Neural cell (in vitro differentiated cells): ENCODE data around the gene RD3L. TPM values are rescaled to one million over a fixed set of nuclear protein-coding genes. Genes with fewer than 3 reads are reported as not detected.

ENCODE experiments used
- H2AFZ ChIP-seq: fragments of 200-600, 300-800 bp; sonication (generic), shearing (Covaris generic); 2 replicates; pipeline ENCODE4 v1.6.0; 2014; ENCODE audit warnings: low read depth, mild to moderate bottlenecking, antibody characterized with exemption, low read length, moderate library complexity
- H3F3A ChIP-seq: fragments of 200-600 bp; shearing (Covaris generic); 2 replicates; pipeline ENCODE4 v1.6.1; 2016; ENCODE audit warnings: mild to moderate bottlenecking, moderate library complexity, mixed read lengths, antibody characterized with exemption, low read length; ENCODE audit not compliant: insufficient read depth, poor library complexity, severe bottlenecking
- H3K27ac ChIP-seq: fragments of 200-600, 300-800 bp; sonication (generic), shearing (Covaris generic); 2 replicates; pipeline ENCODE4 v1.5.1; 2014; ENCODE audit warnings: mild to moderate bottlenecking, low read length, moderate library complexity
- H3K27me3 ChIP-seq: fragments of 300-800, 200-600 bp; sonication (generic), shearing (Covaris generic); 2 replicates; pipeline ENCODE4 v1.6.0; 2014; ENCODE audit warnings: mild to moderate bottlenecking, low read depth, low read length, moderate library complexity; ENCODE audit not compliant: insufficient read depth
- H3K36me3 ChIP-seq: fragments of 300-800, 200-600 bp; sonication (generic), shearing (Covaris generic); 2 replicates; pipeline ENCODE4 v1.5.1; 2014; ENCODE audit warnings: mild to moderate bottlenecking, antibody characterized with exemption, low read length, moderate library complexity; ENCODE audit not compliant: insufficient read depth
- H3K4me2 ChIP-seq: fragments of 300-800, 200-600 bp; sonication (generic), shearing (Covaris generic); 2 replicates; pipeline ENCODE4 v1.6.0; 2014; ENCODE audit warnings: mild to moderate bottlenecking, low read length
- H3K4me3 ChIP-seq: fragments of 300-800, 200-600 bp; sonication (generic), shearing (Covaris generic); 2 replicates; pipeline ENCODE4 v1.5.1; 2014; ENCODE audit warnings: mild to moderate bottlenecking, low read length, moderate library complexity
- H3K79me2 ChIP-seq: fragments of 200-600 bp; shearing (Covaris generic); replicated peaks from 2 replicates; pipeline ENCODE4 v1.6.0; 2014; ENCODE audit warnings: mild to moderate bottlenecking, low read length, moderate library complexity; ENCODE audit not compliant: insufficient read depth
- H3K9ac ChIP-seq: fragments of 300-800, 200-600 bp; sonication (generic), shearing (Covaris generic); 2 replicates; pipeline ENCODE4 v1.6.1; 2016; ENCODE audit warnings: mild to moderate bottlenecking, low read length, mixed read lengths
- H3K9me2 ChIP-seq: fragments of 200-600 bp; shearing (Covaris generic); 2 replicates; pipeline ENCODE4 v1.6.1; 2016; ENCODE audit warnings: mild to moderate bottlenecking, low read length, mixed read lengths; ENCODE audit not compliant: insufficient read depth
- H3K9me3 ChIP-seq: fragments of 200-600, 300-800 bp; sonication (generic), shearing (Covaris generic); 2 replicates; pipeline ENCODE4 v1.6.1; 2016; ENCODE audit warnings: mild to moderate bottlenecking, mixed run types, low read length, moderate library complexity, mixed read lengths
- H4K20me1 ChIP-seq: fragments of 200-600 bp; shearing (Covaris generic); 2 replicates; pipeline ENCODE4 v1.6.1; 2016; ENCODE audit warnings: mild to moderate bottlenecking, mixed run types; ENCODE audit not compliant: insufficient read depth
- EP300 ChIP-seq: fragments of 450-650 bp; conservative IDR thresholded peaks from 2 replicates; pipeline ENCODE4 v1.6.1; 2014; ENCODE audit warnings: antibody characterized with exemption, mild to moderate bottlenecking, moderate library complexity; ENCODE audit not compliant: poor library complexity, severe bottlenecking
- EZH2 ChIP-seq: fragments of 200-600, 300-800 bp; shearing (Covaris generic), sonication (generic); IDR thresholded peaks from 2 replicates; pipeline ENCODE4 v1.6.1; 2014; ENCODE audit warnings: antibody characterized with exemption, low read length, borderline replicate concordance, mild to moderate bottlenecking; ENCODE audit not compliant: insufficient read depth, poor library complexity, severe bottlenecking
- MXI1 ChIP-seq: fragments of 450-650 bp; conservative IDR thresholded peaks from 2 replicates; pipeline ENCODE4 v1.6.1; 2014; ENCODE audit warnings: antibody characterized with exemption, mild to moderate bottlenecking; ENCODE audit not compliant: poor library complexity, severe bottlenecking
- POLR2AphosphoS5 ChIP-seq: IDR thresholded peaks from 2 replicates; pipeline ENCODE4 v1.6.1; 2012
- RAD21 ChIP-seq: fragments of 450-650 bp; conservative IDR thresholded peaks from 2 replicates; pipeline ENCODE4 v1.6.1; 2014; ENCODE audit warnings: antibody characterized with exemption, mild to moderate bottlenecking, moderate library complexity
- SMC3 ChIP-seq: fragments of 450-650 bp; conservative IDR thresholded peaks from 2 replicates; pipeline ENCODE4 v1.6.1; 2014; ENCODE audit warnings: antibody characterized with exemption, mild to moderate bottlenecking, moderate library complexity; ENCODE audit not compliant: poor library complexity
- TAF1 ChIP-seq: IDR thresholded peaks from 2 replicates; pipeline ENCODE4 v1.6.1; 2012; ENCODE audit warnings: low read depth
- polyA plus RNA-seq: library from polyadenylated mRNA; depleted of rRNA; stranded (reverse); fragments of >200 nt; gene quantifications from 2 replicates; pipeline ENCODE4 v1.2.3, GENCODE V29; 2014
- TF ChIP-seq, protein P1 (sequence below): IDR thresholded peaks from 2 replicates; pipeline ENCODE4 v1.6.1; 2012; ENCODE audit warnings: borderline replicate concordance
- TF ChIP-seq, protein P2 (sequence below): fragments of 450-650 bp; IDR thresholded peaks from 2 replicates; pipeline ENCODE4 v1.5.1; 2014; ENCODE audit warnings: antibody characterized with exemption, mild to moderate bottlenecking, moderate library complexity; ENCODE audit not compliant: poor library complexity, severe bottlenecking

Gene RD3L
- polyA plus RNA-seq, 1 donor from 2014 or later, result 0.69 TPM

DNA sequence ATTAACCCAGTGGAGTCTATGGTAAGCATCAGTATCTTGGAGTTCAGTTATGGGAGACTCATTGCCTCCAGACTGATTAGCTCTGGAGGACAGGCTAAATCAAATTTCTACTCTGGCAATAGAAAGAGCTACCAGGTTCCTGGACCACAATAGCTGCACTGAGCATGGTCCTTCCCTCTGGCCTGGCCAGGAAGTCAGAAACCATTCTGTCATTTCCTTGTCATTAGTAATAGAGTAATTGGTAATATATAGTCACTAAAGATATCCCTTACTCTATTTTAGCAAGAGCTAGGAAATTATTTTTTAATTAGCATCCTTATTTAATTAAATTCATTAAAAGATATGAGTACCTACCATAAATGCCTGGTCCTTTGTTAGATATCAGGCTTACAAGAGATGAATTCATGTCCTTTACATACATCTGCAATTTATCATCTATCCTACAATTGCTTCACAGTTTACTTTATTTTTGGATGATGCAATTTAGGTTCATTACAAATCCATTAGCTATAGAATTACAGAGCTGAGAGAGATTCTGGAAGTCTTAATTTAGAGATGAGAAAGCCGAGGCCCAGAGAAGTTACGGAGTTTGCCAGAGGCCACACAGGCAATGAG, 37.7 kb downstream of the RD3L start:
- TF ChIP-seq EZH2, result no peak
- TF ChIP-seq, protein P1, sequence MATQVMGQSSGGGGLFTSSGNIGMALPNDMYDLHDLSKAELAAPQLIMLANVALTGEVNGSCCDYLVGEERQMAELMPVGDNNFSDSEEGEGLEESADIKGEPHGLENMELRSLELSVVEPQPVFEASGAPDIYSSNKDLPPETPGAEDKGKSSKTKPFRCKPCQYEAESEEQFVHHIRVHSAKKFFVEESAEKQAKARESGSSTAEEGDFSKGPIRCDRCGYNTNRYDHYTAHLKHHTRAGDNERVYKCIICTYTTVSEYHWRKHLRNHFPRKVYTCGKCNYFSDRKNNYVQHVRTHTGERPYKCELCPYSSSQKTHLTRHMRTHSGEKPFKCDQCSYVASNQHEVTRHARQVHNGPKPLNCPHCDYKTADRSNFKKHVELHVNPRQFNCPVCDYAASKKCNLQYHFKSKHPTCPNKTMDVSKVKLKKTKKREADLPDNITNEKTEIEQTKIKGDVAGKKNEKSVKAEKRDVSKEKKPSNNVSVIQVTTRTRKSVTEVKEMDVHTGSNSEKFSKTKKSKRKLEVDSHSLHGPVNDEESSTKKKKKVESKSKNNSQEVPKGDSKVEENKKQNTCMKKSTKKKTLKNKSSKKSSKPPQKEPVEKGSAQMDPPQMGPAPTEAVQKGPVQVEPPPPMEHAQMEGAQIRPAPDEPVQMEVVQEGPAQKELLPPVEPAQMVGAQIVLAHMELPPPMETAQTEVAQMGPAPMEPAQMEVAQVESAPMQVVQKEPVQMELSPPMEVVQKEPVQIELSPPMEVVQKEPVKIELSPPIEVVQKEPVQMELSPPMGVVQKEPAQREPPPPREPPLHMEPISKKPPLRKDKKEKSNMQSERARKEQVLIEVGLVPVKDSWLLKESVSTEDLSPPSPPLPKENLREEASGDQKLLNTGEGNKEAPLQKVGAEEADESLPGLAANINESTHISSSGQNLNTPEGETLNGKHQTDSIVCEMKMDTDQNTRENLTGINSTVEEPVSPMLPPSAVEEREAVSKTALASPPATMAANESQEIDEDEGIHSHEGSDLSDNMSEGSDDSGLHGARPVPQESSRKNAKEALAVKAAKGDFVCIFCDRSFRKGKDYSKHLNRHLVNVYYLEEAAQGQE, result no peak
- no peak for TF ChIP-seq RAD21
- no peak for TF ChIP-seq EP300
- TF ChIP-seq SMC3, result no peak
- TF ChIP-seq, protein P2, sequence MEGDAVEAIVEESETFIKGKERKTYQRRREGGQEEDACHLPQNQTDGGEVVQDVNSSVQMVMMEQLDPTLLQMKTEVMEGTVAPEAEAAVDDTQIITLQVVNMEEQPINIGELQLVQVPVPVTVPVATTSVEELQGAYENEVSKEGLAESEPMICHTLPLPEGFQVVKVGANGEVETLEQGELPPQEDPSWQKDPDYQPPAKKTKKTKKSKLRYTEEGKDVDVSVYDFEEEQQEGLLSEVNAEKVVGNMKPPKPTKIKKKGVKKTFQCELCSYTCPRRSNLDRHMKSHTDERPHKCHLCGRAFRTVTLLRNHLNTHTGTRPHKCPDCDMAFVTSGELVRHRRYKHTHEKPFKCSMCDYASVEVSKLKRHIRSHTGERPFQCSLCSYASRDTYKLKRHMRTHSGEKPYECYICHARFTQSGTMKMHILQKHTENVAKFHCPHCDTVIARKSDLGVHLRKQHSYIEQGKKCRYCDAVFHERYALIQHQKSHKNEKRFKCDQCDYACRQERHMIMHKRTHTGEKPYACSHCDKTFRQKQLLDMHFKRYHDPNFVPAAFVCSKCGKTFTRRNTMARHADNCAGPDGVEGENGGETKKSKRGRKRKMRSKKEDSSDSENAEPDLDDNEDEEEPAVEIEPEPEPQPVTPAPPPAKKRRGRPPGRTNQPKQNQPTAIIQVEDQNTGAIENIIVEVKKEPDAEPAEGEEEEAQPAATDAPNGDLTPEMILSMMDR, result no peak
- TF ChIP-seq POLR2AphosphoS5, result no peak
- TF ChIP-seq MXI1, result no peak
- no peak for TF ChIP-seq TAF1

DNA sequence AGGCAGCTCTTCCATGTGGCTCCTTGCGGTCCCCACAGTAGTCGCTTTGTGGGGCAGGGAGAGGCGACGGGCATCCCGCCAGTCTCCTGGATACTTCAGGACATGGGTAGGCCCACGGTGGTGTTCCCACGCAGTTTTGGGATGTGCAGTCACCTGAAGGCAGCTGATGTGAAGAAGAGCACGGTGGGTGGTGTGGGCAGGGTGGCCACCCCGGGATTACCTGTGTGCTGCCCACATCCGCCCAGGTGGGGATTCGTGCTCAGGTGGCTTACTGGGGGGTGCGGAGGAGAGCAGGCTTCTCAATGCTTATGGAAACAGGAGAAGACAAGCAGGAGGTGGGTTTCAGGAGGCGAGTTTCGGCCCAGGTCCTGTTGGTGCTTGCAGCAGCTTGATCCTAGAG, 42.5 kb downstream of the RD3L start:
- no peak overlapping the region for H3K4me2 ChIP-seq
- H3K79me2 ChIP-seq, result no peaks in the 10 kb centered on the region
- H3K36me3 ChIP-seq, result no peaks in the 10 kb centered on the region
- H3K9me3 ChIP-seq, result no peaks in the 10 kb centered on the region
- H3K27me3 ChIP-seq, result no peaks in the 10 kb centered on the region
- H3K27ac ChIP-seq, result no peak overlapping the region
- no peak overlapping the region for H2AFZ ChIP-seq
- TF ChIP-seq, protein P2, result no peak
- TF ChIP-seq EZH2 (no peak), MXI1 (no peak), RAD21 (no peak), SMC3 (no peak), TAF1 (no peak), POLR2AphosphoS5 (no peak)
- TF ChIP-seq, protein P1, result no peak
- H4K20me1 ChIP-seq, result no peaks in the 10 kb centered on the region
- H3K9me2 ChIP-seq, result no peaks in the 10 kb centered on the region
- H3F3A ChIP-seq, result no peaks in the 10 kb centered on the region
- no peak overlapping the region for H3K4me3 ChIP-seq
- H3K9ac ChIP-seq, result no peak overlapping the region

More for the DNA sequence above, 37.7 kb downstream of the RD3L start:
- H3K79me2 ChIP-seq, result no peaks in the 10 kb centered on the region
- no peaks in the 10 kb centered on the region for H4K20me1 ChIP-seq
- H3K27me3 ChIP-seq, result no peaks in the 10 kb centered on the region
- no peak overlapping the region for H3K27ac ChIP-seq
- H3K4me3 ChIP-seq, result no peak overlapping the region
- no peaks in the 10 kb centered on the region for H3F3A ChIP-seq
- no peaks in the 10 kb centered on the region for H3K9me3 ChIP-seq
- H3K9me2 ChIP-seq, result no peaks in the 10 kb centered on the region
- H3K36me3 ChIP-seq, result no peaks in the 10 kb centered on the region
- H3K9ac ChIP-seq, result no peak overlapping the region
- H2AFZ ChIP-seq, result no peak overlapping the region
- H3K4me2 ChIP-seq, result no peak overlapping the region
